Left renal cortex interstitium (tissue), 4 donors: ENCODE results near the gene F5. TPM values are rescaled to one million over a fixed set of nuclear protein-coding genes. Genes with fewer than 3 reads are reported as not detected.
"Not testable (repeated sequence)": the region's sequence is repeated elsewhere in the genome, so short reads cannot be mapped to it uniquely, and the experiment has no call there.

ENCODE experiments used
- DNase-seq, 4 donors: peaks; one replicate each; pipeline ENCODE4 v3.0.0-alpha.2; 2013; ENCODE audit warnings: low read depth in 4 of 4, low spot score in 2 of 4, missing footprints in 1 of 4
- polyA plus RNA-seq, 4 donors: library from polyadenylated mRNA; unstranded; fragments of 120-200 nt; gene quantifications; one replicate each; pipeline ENCODE4 v1.2.1, GENCODE V29; 2013; ENCODE audit not compliant: insufficient read length in 4 of 4

F5 gene
- polyA plus RNA-seq, 4 donors = 1.9 to 3.9 (median 2.3) TPM

DNA sequence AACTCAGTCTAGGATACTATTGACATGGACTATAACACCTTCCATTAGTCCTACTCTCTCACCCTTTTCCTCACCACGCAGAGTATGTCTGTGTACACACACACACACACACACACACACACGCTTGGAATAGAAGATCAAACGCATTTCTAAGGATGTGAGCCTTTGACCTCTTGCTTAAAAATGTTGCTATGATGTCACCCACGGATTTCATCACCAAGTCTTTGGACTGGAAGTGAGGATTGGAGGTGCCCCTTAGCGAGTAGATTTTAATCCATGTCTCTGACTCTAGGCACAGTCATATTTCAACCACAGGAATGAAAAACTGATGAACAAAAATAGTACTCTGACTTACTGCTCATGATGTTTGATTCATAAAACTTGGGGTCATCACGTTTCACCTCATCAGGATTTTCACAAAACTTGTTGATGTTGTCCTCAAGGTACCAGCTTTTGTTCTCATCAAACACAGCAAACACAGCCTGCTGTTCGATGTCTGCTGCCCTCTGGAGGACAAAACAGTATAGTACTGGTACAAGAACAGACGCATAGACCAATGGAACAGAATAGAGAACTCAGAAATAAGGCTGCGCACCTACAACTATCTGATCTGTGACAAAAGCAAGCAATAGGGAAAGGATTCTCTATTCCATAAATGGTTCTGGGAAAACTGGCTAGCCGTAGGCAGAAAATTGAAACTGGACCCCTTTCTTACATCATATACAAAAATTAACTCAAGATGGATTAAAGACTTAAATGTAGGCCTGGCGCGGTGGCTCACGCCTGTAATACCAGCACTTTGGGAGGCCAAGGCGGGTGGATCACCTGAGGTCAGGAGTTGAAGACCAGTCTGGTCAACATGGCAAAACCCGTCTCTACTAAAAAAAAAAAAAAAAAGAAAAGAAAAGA, 39.9 kb downstream of the F5 start:
- peak in 2 of 4 donors; percentile 45 to 72 for DNase-seq

DNA sequence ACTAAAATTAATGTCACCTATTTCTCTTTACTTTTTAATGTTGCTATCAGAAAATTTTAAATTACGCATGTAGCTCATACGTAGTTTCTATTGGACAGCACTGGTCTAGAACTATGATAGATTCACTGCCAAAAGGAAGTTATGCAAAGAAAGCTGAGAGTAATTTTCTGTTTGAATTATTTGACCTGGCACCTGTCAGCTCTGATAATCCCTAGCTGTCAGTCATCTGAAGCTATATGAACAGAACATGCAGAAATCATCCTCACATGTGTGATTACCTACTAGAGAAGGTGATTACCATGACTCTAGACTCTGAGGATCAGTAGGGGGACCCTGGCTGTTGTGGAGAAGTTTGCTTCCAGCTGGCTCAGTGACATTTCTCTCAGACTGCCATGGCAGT, 40.8 kb downstream of the F5 start:
- DNase-seq = no peak

DNA sequence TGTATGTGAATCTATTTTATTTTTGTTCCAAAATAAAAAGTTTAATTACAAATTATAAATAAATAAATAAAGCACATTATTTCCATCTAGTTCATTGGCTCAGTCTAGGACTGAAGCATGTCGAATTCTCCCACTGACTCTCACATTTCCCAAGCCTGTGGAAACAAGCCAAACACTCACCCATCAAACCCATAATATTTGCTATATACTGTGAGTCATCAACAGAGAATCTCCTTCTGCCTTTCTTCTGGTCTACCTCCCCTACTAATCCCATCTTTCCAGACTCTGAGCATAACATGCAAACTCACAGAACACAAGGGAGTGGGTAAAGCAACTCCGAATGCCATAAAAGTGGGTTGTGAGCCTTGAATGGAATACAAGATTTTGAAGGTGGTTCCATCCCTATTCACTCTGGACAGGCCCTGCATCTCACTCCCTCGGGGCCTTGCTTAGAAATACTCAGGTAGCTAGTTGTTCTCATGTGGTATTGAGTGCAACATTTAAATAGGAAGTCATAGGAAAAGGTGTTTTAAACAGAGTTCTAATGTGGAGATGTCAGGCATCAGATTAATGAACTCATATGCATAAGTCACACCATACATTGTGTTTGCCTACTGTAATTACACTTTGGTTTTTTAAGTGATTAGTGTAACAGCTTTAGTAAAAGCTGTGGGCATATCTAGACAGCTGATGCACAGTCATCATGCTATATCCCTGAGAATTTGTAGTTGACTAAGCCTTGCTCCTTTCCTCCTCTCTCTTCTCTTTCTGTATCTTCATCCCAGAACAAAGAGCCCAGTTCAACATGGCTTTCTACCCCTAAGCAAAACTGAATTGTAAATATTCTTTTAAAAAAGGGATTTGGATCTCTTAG, 47.0 kb downstream of the F5 start:
- DNase-seq = no peak

DNA sequence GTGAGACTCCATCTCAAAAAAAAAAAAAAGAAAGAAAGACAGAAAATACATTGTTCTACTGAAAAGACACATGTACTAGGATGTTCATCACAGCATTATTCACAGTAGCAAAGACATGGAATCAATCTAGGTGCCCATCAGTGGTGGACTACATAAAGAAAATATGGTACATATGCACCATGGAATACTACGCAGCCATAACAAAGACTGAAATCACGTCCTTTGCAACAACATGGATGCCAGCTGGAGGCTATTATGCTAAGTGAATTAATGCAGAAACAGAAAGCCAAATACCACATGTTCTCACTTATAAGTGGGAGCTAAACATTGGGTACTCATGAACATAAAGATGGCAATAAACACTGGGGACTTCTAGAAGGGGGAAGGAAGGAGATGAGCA, 51.6 kb downstream of the F5 start:
- no peak for DNase-seq

DNA sequence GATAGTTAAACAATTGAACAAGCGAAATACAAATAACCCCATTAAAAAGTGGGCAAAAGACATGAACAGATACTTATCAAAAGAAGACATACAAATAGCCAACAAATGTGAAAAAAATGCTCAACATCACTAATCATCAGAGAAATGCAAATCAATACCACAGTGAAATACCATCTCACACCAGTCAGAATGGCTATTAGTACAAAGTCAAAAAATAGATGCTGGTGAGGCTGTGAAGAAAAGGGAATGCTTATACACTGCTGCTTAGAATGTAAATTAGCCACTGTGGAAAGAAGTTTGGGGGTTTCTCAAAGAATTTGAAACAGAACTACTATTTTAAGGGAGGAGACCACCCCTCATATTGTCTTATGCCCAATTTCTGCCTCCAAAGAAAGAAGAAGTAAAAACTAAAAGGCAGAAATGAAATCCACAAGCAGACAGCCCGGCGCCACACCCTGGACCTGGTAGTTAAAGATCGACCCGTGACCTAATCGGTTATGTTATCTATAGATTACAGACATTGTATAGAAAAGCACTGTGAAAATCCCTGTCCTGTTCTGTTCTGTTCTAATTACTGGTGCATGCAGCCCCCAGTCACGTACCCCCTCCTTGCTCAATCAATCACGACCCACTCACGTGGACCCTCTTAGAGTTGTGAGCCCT, 52.6 kb downstream of the F5 start:
- not testable (repeated sequence) for DNase-seq

DNA sequence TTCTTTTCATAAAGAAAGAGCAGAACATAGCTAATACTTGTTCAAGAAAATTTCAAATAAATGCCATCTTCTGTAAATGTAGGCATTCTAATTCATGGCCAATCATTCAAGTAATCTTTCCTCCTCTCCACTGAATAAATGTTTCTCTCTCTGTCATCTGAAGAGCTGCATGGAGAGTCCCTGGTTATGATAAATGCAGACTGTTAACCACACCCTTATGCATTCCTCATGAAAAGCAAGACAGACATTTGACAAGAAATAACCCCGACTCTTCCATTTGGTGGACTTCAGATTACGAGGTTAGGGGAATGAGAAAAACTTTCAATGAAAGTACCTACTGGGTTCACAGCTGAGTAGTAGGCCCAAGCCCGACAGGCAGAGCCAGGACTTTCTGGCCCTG, 55.8 kb downstream of the F5 start:
- DNase-seq = no peak

DNA sequence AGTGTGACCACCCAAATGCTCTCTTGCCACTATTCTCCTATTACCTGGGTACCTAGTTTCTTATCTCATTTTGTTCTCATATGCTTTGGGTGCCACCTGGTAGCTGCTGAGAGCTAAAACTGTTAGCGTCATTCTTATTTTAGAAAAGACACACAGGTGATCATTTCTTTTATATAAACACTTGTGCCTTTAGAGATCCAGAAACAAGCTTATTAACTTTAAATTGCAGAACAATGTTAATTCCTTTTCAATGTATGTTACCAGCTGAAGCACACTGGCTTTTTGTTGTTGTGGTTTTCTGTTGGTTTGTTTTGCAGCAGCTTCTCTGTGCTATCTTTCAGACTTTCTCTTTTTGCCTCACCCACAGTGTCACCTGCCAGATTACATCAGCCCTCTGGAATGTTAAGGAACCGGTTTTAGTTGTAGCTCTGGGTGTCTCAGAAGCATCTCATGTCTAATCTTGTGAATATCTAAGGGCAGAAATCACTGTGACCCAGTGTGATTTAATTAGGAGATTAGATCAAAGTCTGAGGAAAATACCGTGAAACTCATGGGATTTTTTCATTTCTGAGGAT, 57.1 kb downstream of the F5 start:
- DNase-seq = peak in 1 of 4 donors; percentile 39

DNA sequence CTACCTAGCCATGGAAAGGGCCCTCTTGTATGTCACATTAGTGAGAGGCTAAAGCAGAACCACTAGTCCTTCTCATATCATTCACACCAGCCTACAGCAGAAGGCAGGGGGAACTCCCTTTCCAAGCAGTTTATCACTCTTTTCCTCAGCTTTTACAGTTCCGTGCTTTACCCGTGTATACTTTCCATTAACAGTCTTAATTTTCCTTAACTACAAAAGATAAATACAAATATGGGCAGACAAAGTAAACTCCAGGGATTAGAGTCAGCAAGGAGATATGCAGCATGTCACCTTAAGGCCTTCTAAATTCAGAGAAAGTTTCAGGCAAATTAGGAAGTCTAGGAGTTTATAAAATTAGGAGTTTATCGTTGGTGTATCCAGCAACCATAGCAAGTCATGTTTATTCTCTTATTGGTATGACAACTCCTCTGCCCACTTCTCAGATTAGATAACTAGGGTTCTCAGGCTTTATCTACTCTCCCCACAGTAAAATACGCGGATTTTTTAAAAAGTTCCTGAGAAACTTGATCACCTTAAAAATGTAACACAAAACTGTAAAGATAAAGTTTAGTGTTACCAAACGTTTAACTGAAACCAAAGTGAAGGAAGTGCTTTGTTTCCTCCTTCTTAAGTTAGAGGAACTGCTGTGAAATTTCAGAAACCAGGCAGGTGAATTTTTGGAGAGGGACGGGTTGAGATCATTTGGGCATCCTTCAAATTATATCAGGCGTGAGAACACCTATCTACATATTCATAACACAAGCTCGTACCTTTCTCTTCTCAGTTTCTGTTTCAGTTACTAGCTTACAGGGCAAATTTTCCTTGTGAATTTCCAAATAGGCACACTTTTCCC, 57.8 kb downstream of the F5 start:
- no peak for DNase-seq

DNA sequence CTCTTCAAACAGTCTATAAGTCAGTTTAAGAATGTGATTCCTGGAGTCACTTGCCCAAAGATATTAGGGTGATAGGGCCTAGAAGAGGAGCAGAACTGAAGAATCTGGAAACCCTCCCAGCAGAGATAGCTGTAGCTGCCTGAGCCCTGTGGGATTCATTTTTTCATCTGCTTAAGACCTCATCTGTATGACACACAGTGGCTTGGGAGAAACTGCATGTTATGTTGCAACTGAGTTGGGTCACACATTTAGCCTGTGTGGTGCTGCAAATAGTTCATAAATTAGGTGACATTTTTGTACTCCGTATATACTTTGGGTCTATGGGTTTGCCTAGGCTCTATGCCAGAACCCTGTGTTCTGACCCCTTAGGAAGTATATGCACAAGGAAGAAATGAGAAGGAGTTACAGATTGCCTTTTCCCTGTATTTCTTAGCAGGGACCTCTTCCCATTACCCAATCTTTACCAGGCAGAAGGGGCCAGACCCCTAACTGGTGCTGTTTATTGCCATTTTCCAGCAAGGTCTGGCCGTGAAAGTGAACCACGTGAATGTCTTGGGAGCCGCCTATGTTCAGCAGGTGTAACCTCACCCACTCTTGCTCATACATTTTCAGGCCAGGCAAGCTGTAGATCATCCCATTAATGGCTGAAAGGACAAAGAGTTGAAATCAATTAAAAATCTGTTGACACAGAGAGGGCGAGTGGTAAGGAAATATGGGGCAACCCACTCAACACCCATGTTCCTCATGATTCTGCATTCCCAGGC, 58.6 kb downstream of the F5 start:
- no peak for DNase-seq

DNA sequence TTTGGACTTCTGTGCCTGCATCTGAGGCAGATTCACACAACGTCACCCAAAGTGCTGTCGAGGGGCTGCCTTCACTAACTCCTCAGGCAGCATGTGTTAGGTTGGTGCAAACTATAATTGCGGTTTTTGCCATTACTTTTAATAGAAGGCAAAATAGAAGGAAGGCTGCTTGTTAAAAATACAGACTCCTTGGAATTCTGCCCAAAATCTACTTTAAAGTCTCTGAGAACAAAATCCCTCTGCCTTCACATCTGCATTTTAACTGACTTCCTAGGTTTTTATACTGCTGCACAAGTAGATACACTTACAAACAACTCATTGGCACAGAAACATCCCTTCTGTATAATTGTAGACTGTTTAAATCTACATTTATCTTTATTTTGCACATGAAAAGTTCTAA, 59.3 kb downstream of the F5 start:
- DNase-seq = no peak

DNA sequence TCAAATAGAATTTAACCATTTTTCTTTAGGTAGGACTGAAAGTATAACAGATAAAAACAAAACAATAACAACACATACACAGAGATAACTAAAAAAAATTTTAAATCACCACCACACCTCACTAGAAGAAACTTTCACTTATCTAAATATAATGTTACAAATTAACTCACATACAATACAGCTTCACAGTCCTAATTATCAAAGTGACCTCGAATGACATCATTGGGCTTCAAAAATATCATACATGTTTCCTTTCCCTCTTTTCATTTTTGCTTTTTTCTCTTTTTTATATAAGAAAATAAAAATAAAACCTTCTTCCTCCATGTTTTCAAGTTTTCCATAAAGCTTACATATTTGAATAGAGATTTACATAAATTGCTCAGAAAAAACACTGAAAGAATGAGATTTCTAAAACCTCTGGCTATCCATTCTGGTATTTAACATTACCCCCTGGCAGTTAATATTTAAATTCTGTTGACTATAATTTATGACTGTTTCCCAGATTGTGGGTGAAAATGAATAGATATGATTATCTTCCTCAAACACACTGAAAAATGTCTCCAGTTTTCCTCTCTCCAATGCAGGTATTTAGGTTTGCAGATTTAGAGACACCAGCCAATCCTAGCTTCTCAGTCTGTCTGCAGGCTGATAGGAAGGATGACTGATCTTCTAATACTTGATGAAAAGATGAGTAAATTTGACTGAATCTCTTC, 60.0 kb downstream of the F5 start:
- no peak for DNase-seq

DNA sequence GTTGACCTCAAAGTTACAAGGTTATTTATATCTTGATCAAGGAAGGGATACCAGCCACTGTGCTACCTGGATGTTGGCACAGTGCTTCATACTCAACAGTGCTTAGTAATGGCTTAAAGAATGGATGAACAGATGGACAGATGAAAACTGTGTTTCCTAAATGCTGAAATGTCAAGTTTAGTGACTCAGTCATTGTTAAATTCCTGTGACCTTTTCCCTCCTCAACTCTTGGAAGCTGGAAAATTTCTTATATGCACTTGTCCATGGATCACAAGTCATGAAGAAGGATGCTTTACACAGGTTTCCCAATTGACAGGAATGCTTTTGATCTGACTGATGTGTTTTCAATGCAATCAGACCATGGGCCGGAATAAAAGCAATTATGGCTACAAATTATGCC, 60.9 kb downstream of the F5 start:
- DNase-seq = no peak

DNA sequence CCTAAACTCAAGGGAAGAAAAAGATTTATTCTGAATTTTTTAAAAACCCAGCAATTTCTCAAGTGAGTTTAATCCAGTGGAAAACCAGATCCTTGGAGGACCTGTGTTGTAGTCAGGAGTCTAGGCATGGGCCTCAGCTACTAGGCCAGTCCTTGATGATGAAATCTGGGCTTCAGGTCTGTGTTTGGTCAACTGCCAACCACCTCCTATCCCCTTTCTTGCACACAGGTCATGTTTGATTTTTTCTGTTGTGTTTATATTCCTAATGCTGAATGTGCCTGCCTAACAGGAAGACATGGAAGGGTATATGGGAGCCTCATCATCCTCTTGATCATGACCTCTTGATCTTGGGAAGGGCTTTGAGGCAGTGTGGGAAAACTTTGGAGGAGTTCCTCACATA, 62.4 kb downstream of the F5 start:
- DNase-seq = no peak

DNA sequence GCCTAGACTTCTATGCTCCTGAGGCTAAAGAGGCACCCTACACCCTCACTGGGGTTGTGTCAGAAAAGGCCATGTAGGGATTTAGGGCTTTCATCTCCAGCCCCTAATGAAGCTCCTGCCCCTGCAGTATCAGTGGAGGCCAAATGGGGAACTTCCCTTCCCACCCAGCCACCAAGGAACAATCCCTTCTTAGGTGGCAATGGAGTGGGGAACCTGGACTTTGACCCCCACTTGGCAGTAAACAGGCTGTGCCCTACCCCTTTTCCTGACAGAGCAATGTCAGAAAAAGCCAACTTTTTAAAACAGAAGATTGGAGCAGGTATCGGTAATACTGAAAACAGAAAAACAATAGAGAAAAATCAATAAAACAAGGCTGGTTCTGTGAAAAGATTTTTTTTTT, 65.1 kb downstream of the F5 start:
- no peak for DNase-seq

DNA sequence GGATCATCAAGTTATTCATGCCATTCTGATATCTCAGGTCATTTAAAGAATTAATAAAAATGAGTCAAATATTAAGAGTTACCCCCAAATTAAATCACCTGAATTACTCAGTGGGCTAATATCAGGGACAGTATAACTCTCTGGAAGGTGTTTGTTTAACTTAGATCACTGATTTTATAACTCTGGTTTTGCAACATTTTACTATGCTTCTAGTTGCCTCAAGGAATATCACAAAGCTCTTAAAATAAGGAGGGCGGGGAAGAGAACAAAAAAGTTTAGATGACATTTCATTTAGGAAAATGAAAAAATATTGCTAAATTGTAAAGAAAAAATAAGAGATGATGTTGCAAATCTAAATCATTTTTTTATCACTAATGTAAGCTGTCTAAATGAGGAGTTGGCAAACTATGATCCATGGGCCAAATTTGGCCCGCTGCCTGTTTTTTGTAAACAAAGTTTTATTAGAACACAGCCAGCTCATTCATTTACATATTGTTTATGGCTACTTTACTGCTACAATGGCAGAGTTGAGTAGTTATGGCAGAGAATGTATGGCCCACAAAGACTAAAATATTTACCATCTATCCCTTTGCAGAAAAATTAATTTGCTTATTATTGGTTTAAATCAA, 68.6 kb downstream of the F5 start:
- DNase-seq = no peak

DNA sequence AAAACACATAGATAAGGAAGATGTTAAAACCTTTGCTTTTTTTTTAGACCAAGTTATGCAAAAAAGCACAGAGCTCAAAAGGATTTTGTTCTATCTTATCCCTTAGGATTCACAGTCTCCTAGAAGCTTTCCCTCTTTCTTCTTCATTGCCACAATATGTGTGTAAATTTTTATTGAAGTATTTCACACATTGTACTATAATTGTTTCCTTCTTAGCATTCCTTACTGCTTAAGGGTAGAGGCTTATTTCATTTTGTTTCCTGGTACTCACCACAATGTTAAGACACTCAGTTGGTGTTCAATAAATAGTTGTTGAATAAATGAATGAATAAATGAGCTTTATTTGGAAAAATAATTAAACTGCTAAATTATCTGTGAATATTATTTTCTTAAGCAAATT, 70.6 kb downstream of the F5 start:
- DNase-seq = no peak

DNA sequence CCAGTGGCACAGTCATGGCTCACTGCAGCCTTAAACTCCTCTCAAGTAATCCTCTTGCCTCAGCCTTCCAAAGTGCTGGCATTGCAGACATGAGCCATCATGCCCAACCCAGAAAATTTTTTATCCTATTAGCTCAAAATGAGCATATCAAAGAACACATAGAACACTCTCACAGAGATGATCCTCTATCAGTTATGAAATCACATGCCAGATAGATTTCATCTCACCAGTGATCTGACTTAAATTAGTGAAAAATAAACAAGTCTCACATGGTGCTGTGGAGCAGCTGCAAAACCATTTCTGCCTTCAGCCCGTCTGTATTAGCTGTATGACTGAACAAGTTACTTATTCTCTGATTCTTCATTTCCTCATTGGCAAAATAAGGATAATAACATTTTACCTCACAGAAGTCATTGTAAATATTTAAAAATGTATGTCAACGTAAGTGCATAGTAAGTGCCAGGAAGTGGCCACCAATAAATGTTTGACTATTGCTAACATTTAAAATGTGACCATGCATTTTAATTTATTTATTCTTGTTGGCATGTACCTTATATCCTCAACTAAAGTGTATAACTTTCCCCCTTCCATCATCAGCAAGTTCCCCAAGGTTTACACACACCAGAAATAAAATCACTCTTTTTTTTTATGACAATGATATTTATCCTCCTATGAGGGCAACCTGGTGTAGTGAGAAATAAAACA, 71.6 kb downstream of the F5 start:
- no peak for DNase-seq
